NB4 (cell line): ENCODE results near the gene EIF4G3.

ENCODE experiments used
- CTCF ChIP-seq: IDR thresholded peaks from one replicate; pipeline ENCODE4 v1.5.1; 2012; ENCODE audit warnings: low read depth, low read length
- MAX ChIP-seq: IDR thresholded peaks from 2 replicates; pipeline ENCODE4 v1.6.1; 2011; ENCODE audit warnings: low read depth, low read length
- MYC ChIP-seq: IDR thresholded peaks from 2 replicates; pipeline ENCODE4 v1.6.1; 2011; ENCODE audit warnings: low read depth, low read length
- POLR2A ChIP-seq: IDR thresholded peaks from 2 replicates; pipeline ENCODE4 v1.6.1; 2011; ENCODE audit warnings: mild to moderate bottlenecking; ENCODE audit not compliant: insufficient read length; ENCODE audit errors: extremely low read depth

- no peak for TF ChIP-seq CTCF
- TF ChIP-seq MYC = no peak
- no peak for TF ChIP-seq POLR2A
- TF ChIP-seq MAX = no peak
These were observed 59.5 kb downstream of the EIF4G3 start for GRCh38 chr1:21117159-21117558.
